Heart left ventricle (tissue), 13 donors: Measurements from ENCODE around the gene MYO16.

Experiments
- POLR2A ChIP-seq, 2 donors: fragments of 450-650 bp; IDR thresholded peaks; one replicate each; pipeline ENCODE4 v1.6.1; 2017; ENCODE audit warnings: antibody characterized with exemption in 2 of 2, mild to moderate bottlenecking in 2 of 2, moderate library complexity in 2 of 2
- TF ChIP-seq, protein P1 (sequence below), 12 donors: fragments of 200-600 bp; sonication (generic) in 4 of 12; IDR thresholded peaks; one replicate each; pipeline versions ENCODE4 v1.5.0 to v1.8.0; 2018 to 2022; ENCODE audit warnings: antibody characterized with exemption in 12 of 12, mild to moderate bottlenecking in 5 of 12
- donor health status: ischemic (EF 13 %, LVEDD 7.1; RV severe dilation, severe dysfunction).
- donor health status: DM: no; HTN: yes; CAD: no.
- donor health status: DM: no; HTN: no; CAD: no.
- donor health status: ischemic (EF 25% LVEDD 6.9; RV normal size, moderate dysfunction).
- donor health status: ischemic (EF 25% LVEDD 5.7; RV mildly dilated, moderate dysfunction).
- donor health status: ischemic (EF 35%, LVEDD 5.7; RV mildly dilated, moderate dysfunction).
- donor health status: nonischemic (EF 11% LVEDD 7.7; RV severe dilation, severe dysfunction).
- donor health status: DM: yes; HTN: yes; CAD: no.
- donor health status: PGD.
- donor health status: ischemic (EF 29% LVEDD 5.4; RV normal size, mild dysfunction).
- donor health status: nonischemic (EF 23%, LVEDD 6.1; RV moderate dilation, normal function).

DNA sequence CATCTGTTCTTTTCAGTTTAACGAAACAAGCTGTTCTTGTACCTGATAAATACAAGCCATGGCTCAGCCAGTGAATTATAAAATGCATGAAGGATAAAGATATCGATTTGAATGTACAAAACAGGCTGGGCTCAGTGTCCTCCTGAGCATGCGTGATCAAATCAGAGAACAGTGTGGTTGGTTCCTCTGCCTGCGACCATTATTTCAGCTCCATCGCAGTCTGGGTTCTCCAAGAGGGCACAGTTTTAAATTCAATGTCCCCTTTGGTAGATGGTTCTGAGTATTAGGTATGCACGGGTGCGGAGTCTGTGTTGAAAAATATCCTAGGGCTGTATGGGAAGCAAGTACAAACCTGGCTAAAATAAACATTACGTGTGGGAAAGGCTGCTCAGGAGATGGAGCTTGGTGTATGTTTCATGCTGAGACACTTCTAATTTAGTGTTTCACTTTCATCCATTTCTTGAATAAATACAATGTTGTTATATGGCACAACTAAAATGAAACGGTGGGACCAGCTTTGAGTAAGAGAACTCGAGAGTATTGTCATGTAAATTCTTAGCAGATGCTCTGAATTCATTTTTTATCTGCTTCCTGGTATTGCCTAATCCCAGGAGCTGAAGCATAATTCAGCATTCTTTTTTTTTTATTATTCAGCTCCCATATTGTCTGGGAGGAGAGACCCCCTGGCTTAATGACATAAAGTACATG, 458.7 kb downstream of the MYO16 start:
- TF ChIP-seq, protein P1, sequence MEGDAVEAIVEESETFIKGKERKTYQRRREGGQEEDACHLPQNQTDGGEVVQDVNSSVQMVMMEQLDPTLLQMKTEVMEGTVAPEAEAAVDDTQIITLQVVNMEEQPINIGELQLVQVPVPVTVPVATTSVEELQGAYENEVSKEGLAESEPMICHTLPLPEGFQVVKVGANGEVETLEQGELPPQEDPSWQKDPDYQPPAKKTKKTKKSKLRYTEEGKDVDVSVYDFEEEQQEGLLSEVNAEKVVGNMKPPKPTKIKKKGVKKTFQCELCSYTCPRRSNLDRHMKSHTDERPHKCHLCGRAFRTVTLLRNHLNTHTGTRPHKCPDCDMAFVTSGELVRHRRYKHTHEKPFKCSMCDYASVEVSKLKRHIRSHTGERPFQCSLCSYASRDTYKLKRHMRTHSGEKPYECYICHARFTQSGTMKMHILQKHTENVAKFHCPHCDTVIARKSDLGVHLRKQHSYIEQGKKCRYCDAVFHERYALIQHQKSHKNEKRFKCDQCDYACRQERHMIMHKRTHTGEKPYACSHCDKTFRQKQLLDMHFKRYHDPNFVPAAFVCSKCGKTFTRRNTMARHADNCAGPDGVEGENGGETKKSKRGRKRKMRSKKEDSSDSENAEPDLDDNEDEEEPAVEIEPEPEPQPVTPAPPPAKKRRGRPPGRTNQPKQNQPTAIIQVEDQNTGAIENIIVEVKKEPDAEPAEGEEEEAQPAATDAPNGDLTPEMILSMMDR (IDR thresholded peaks at IDR 0.05), result no peak
- no peak for TF ChIP-seq POLR2A (IDR thresholded peaks at IDR 0.05)
